NCI-H1105 (cell line): ENCODE results near the gene PIR.
A peak's percentile ranks its signal among the peaks of the same experiment; 100 is the strongest.

Source experiments
- DNase-seq: peaks from one replicate; lab custom pipeline; 2025; lab: John Stamatoyannopoulos, UW

The PIR gene

GRCh38 chrX:15345976-15346375, 147.2 kb downstream of the PIR start:
- no peak for DNase-seq

GRCh38 chrX:15344106-15344505, 149.0 kb downstream of the PIR start:
- no peak for DNase-seq

DNA sequence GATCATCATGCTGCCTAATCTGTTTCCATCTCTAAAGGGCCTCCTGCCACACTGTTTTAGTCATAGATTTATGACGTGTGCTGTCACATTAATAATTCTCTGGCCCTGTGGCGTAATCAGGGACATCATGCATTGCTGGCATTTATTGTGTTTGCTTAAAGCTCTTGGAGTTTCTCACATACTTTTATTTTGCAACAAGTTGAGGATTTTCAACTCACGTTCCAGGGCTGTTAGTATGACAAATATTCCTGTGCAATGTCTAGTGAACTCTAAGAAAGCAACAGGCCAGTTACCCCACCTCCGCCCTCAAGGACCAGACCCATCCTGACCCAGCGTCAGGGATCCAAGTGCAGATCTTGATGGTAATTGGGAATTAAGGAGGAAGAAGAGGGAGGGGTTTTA, 150.1 kb downstream of the PIR start:
- no peak for DNase-seq

DNA sequence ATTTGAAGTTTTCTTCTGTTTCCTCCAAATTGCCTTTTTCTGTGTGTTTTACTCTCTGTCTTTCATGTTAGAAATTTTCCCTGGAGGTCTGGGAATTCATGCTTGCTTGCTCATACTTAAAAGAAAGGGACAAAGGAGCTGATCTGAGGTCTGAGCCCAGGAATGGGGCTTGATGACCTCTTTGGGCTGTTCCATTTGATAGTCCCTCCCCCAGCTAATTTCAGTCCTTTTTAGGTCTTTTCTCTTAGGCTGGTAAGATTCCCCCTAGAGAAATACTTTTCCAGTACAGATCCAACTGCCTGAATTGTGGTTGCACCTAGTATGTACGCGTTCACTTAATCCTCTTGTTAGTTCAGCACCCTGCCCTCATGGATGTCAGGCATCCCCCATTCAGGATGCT, 152.3 kb downstream of the PIR start:
- no peak for DNase-seq

GRCh38 chrX:15336023-15336413, 157.1 kb downstream of the PIR start:
- DNase-seq: peak; percentile 27

- peak; percentile 95 for DNase-seq
These were observed 157.8 kb downstream of the PIR start, which contains the start of gene PIGA for GRCh38 chrX:15335135-15336022. Gene PIGA, minus strand, starts transcription at chrX:15335523. Its CDS starts 3,593 bp downstream, at chrX:15331930.
